ENCODE results near the gene VEZF1.

The VEZF1 gene, protein sequence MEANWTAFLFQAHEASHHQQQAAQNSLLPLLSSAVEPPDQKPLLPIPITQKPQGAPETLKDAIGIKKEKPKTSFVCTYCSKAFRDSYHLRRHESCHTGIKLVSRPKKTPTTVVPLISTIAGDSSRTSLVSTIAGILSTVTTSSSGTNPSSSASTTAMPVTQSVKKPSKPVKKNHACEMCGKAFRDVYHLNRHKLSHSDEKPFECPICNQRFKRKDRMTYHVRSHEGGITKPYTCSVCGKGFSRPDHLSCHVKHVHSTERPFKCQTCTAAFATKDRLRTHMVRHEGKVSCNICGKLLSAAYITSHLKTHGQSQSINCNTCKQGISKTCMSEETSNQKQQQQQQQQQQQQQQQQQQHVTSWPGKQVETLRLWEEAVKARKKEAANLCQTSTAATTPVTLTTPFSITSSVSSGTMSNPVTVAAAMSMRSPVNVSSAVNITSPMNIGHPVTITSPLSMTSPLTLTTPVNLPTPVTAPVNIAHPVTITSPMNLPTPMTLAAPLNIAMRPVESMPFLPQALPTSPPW

DNA sequence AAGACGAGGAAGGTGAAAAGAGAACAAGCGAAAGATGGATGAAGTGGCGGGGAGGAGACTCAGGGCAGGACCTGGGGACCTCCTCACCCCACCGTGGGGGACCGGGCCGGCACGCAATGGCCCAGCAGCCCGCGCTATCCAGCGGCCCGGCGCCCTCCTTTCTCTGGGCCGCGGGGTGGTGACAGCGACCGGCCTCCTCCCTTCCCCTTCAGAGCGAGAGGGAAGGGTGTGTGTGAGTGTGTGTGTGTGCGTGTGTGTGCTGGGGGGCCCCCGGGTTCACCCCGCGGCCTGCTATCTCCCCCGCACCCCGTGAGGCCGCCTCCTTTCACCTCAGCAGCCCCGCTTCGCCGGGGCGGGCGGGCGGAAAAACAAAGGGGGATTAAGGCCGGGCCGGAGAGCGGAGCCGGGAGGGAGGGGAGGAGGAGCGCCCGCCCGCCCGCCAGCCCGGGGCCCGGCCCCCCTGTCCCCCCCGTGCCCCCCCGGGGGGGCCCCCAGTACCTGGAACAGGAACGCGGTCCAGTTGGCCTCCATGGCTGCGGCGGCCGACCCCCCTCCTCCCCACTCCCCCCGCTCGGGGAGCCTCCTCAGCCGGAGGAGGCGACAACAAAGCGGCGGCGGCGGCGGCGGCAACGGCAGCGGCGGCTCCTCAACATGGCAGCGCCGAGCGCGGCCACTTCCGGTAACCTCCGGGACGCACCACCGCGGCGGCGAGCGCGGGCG, at the start of gene VEZF1:
Gene VEZF1 (minus strand): TSS at position 674 of the 720 bp plus-strand sequence. CDS start 143 bp downstream, at position 531.
- DNase-seq (ENCODE audit: low read depth) = no peak

DNA sequence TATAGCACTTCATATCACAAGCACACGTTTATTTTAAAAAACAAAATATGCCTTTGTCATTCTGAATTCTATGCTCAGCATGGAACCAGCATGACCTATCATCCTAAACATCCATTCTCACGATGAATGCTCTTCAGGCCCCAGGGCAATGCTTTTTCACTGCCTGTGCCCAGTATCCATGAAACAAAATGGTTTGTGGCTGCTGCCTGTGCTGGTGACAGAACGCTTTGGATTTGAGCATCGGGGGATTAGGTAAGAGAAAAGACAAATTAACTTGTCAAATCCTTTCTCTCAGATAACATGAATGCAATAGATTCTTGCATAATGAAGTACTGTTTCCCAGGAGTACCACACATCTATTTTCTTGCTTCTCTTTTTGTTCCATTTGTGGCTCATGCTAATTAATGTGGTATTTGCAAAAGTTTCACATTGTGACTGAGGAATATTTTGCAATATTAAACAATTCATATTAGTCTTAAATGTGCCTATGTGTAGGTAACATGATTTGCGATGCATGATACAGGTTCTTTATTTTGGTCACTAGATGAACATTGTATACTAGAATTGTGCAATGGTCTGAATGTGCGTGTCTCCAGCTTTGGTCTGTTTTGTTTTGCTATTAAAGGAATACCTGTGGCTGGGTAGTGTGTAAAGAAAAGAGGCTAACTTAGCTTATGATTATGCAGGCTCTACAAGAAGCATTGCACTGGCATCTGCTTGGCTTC, 44.8 kb upstream of the VEZF1 start:
- no peak for DNase-seq (ENCODE audit: low read depth)

DNA sequence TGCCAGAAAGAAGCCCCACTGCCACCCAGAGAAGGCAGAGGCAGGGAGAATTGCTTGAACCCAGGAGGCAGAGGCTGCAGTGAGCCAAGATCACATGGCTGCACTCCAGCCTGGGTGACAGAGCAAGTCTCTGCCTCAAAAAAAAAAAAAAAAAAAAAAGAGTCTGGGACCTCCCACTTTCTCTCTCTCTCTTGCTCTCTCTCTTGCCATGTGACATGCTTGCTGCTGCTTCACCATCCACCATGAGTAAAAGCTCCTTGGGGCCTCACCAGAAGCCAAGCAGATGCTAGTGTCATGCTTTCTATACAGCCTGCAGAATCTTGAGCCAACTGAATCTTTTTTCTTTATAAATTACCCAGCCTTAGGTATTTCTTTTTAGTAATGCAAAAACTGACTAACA, 40.5 kb upstream of the VEZF1 start:
- DNase-seq (ENCODE audit: low read depth) = no peak

DNA sequence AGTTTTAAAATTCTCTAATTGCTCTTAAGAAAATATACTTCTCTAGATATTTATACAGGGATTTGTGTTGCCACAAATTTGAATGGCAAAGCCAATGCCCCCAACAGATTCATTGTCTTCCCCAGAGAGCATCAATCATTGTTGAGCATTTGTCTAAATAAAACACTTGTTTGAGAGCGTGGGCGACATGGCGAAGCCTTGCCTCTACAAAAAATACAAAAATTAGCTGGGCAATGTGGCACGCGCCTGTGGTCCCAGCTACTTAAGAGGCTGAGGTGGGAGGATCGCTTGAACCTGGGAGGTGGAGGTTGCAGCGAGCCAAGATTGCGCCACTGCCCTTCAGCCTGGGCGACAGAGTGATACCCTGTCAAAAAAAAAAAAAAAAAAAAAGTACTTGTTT, 32.3 kb upstream of the VEZF1 start:
- no peak for DNase-seq (ENCODE audit: low read depth)

DNA sequence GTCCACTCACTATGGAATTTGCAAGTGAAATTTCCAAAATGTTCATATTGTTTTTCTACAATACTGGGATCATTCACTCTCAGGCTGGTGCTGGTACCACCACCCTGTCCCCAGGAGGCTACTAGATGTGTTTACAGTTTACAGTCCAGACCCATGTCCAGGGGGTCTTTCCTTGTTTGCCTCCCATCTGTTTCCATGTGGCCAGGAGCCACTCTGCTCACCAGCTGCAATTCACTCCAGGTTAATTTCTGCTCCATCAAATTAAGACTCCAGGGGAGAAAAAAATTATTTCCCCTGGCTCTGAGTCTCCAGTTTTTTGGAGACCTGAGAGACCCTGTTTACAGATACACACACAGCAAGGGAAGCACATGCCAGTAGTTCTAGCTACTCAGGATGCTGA, 31.5 kb upstream of the VEZF1 start:
- no peak for DNase-seq (ENCODE audit: low read depth)

DNA sequence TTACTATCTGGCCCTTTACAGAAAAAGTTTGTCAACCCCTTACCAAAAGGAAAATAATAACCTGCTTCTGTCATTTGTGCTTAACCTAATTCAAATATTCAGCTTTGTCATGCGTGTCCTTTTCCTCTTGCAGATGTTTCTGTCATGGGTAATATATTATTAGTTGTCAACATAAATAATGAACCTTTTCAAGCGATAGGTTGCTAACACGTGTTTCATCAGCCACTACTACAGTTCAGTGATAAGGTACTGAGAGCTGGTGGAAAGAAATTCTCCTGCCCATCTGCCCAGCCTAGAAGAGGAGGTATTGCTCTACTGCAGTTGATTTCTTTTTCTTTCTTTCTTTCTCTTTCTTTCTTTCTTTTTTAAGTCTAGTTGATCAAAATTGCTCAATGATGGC, 31.0 kb upstream of the VEZF1 start:
- no peak for DNase-seq (ENCODE audit: low read depth)

DNA sequence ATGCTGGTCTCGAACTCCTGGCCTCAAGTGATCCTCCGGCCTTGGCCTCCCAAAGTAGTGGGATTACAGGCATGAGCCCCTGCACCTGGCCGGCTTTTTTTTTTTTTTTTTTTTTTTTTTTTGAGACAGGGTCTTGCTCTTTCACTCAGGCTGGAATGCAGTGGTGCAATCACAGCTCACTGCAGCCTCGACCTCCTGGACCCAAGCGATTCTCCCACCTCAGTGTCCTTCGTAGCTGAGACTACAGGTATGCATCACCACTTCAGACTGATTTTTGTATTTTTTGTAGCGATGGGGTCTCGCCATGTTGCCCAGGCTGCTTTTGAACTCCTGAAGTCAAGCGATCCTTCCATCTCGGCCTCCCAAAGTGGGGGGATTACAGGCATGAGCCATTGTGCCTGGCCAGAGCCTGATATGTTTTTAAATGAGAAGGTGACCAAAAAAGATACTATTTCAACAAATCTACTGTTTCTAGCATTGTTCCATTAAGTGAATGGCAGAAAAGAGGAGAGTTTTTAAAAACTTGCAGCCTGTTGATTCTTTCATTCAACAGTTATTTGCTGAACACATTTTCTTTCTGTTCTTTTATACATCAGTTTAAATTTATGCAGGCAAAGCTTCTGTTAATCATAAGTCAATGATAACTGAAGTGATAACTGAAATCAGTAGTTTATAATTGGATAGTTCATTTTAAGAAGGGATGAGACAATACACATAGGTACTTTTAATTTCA, 22.2 kb upstream of the VEZF1 start:
- DNase-seq (ENCODE audit: low read depth) = no peak

DNA sequence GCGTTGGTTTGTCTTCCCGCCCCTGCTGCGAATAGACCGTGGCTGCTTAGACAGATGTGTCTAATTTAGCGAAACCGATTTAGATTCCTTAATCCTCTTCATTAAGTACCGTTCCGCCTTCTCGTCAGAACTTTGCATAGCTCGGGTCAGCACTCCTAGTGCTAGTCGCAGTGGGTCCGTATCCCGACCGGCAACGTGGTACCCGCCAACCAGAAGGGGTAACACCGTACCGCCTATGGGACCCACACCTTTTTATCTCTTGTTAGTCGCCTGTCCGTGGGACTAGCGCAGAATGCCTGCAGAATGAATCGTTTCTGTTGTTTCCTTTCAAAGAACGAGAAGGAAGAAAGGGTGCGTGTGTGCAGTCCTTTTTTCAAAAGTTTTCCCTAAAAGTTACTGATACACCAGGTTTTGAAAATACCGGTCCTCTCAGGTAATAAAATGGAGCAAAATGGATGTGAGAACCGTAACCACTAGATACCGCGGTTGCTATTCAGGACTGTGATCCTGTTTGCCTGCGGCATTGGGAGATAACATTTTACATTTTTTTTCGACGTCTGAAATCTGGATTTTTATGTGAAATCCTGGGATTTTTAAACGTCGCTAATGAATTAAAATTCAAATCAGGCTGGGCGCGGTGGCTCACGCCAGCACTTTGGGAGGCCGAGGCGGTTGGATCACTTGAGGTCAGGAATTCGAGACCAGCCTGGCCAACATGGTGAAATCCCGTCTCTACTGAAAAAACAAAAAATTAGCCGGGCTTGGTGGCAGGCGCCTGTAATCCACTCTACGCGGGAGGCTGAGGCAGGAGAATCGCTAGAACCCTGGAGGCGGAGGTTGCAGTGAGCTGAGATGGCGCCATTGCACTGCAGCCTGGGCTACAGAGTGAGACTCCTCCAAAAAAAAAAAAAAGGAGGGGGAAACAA, 20.0 kb upstream of the VEZF1 start:
- no peak for DNase-seq (ENCODE audit: low read depth)

DNA sequence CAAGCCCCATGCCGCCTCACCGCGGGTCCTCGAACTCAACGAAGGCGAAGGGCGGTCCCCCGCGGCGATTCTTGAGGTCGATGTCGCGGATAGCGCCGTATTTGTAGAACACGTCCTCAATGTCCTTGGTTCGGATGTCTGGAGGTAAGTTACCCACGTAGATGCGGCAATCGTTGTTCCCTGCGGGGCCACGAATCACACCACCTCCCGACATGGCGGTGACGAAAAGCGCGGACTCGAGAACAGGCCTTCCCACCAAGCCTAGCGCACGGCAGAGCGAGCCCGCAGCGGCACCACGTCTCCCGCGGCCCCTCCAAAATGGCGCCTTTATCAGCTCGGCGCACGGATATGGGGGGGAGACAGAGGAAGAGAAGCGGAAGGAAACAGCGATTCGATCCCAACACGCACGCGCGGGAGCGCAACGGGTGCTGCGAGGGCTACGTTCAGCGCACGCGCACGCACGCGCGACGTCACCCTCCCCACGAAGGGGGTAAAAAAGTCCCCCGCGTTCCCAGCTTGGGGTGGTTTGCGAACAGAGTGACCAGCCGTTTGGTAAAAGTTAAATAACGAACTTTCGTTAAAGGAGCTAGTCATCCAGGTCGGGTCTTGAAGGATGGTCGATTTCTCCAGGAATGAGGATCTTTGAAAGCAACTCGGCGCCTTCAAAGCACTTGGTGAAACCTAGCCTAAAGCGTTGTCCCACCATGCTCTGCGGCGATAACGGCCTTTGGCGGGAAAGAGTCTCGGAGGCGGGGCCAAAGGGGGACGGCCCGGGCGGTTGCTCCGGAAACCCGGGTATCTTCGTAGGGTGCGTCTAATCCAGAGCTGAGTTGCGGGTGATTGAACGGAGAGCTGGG, 19.1 kb upstream of the VEZF1 start, which contains the start of gene SRSF1:
Gene SRSF1 (minus strand): TSS at position 323 of the 857 bp plus-strand sequence. CDS start 109 bp downstream, at position 214.
- DNase-seq (ENCODE audit: low read depth) = peak; percentile 95

DNA sequence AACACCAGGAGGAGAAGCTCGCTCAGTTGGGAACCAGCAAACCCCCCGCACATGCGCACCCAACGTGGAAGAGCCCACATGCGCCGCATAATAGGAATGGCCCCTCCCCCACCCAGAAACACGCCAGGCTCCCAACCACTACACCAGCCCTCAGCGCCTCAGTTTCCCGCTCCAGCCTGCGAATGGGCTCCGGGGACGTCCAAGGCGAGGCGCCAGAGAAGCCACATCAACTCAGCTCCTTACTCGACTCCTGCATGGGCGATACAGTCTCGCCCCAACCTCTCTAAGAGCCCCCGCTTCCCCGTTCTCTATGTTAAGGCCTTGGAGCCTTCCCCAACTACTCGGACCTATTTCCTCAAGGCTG, 18.5 kb upstream of the VEZF1 start:
- peak; percentile 65 for DNase-seq (ENCODE audit: low read depth)

DNA sequence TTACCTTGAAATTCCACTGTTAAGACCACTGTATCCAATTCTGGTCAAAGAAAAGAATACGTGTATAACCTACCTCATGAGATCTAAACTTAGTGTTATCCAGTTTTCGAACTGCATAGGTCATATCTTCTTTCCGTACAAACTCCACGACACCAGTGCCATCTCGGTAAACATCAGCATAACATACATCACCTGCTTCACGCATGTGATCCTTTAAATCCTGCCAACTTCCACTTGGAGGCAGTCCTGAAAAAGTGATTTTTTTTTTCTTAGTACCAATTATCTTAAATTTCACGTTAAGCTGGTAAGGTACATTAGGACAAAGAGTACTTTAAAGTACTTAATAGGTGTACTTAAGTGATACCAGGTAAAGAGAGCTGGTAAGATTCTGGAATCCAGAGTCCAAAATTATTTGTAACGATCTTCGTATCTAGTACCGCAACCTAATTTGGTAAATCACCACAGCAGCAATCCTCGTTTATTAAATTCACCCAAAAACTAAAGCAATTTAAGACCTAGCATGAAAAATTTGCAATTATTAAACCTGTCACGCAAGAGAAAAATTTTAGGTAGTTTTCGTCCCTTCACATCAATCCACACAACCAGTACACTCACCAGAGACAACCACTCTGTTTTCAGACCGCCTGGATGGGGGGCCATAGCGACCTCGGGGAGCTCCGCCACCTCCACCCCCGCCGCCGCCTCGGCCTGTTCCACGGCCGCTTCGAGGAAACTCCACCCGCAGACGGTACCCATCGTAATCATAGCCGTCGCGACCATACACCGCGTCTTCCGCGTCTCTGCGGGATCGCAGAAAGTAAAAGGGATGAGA, 17.9 kb upstream of the VEZF1 start:
- no peak for DNase-seq (ENCODE audit: low read depth)

DNA sequence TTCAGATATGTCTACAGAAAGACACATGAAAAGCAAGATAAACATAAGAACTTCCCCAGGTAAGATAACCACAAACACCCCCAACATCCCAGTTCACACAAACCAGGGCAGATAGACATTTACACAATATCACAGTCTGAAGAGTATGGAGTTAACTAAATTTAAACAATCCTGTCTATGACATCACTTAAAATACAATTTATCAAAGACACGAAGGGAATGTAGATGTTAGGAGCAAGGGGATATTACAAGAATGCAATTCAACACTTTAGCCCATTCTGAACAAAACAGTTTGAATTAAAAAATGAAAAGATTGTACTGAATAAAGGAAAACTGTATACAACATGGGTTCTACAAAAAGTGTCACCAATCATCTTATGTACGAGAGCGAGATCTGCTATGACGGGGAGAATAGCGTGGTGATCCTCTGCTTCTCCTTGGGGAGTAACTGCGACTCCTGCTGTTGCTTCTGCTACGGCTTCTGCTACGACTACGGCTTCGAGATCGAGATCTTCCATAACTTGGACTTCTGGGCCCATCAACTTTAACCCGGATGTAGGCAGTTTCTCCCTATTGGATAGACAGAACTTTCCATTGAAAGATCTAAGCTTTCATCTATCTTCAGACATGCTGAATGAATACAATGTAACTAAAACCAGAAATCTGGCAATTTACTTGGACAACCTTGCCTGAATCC, 17.1 kb upstream of the VEZF1 start:
- no peak for DNase-seq (ENCODE audit: low read depth)

DNA sequence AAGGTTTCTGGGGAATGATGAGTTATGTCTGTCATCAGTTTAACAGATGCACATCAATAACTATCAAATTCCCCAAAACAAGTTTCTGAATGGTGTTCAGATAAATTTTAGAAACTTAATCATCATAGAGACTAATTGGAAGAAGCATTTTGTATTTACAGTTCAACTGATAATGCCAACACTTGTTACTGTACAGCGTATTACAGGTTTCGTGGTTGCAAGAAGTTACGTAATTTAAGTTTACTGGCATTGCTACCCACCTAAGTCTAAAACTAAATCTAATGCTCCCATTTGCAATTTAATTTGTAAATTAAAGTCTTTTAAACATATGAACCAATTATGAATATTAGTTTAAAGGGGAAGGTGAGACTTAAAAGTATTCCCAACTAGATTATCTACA, 16.0 kb upstream of the VEZF1 start:
- DNase-seq (ENCODE audit: low read depth) = no peak

DNA sequence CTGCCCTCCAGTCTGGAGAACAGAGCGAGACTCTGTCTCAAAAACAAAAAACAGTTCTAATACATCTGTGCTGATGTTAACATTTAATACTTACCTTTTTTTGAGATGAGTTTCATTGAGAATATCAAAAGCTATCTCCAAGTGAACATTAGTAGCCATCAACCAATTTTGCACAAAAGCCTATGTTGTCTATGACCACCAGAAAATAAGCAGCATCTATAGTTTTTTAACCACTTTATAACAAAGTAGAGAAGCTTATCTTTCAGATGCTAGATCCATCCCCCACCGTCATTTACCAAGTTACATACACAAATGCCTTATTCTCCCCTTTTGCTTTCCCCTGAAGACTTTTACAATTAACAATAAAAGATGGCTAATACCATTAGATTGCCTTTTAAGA, 14.9 kb upstream of the VEZF1 start:
- DNase-seq (ENCODE audit: low read depth) = no peak

DNA sequence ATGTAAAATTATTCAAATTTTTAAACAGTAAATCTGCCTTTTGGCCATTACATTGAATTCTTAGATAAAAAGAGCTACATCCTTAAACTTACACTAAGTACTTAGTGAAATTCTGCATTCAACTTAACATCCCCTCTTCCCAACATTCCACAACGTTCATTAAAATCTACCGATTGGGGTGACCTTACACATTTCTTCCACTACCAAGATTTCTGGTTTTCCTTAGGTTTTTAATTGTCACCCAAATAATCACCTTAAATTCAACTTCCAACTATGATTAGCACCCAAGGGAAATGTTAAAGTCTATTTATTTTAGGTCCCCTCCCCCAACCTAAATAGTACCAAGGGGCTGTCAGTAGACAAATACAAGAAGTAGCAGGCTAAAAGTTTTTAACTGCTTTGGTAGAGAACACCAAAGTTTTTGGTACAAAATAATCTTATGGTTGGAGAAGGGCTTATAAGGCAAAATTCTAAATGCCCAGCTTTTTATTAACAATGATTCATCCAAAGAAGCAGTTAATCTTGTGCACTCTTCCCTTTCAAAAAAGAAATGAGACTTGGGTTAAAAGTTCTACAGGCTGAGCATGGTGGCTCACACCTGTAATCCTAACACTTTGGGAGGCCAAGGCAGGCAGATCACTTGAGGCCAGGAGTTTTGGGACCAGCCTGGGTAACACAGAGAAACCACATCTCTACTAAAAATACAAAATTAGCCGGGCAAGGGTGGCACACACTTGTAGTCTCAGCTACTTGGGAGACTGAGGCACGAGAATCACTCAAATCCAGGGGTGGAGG, 14.3 kb upstream of the VEZF1 start:
- no peak for DNase-seq (ENCODE audit: low read depth)

DNA sequence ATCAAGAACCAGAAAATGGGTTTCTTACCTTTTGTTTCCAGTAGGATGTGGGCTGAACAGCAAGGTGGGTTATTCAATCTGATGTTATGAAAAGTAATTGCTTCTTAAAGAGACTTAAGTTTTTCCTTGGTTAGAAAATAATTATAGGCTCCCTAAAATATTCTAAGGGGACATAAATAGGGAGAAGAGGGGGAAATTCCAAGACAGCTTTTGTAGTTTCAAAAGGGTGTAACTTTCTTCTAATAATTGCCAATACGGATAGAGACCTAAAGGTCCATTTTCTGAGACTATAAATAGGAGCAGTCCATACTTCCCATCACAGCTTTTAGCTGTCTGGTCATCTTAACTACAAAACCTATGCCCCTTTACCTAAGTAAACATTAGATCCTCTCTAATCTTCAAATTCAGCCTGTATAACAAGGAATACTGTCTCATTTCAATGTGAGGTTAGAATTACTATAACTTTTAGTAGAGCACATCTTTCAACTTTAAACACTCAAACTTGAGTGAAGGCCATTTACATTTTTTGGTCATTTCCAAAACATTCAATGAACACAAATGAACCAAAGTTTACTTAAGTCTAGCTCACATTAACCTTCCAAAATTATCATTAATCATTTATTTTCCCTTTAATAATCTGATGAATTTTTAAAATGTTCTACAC, 13.5 kb upstream of the VEZF1 start:
- DNase-seq (ENCODE audit: low read depth) = no peak

DNA sequence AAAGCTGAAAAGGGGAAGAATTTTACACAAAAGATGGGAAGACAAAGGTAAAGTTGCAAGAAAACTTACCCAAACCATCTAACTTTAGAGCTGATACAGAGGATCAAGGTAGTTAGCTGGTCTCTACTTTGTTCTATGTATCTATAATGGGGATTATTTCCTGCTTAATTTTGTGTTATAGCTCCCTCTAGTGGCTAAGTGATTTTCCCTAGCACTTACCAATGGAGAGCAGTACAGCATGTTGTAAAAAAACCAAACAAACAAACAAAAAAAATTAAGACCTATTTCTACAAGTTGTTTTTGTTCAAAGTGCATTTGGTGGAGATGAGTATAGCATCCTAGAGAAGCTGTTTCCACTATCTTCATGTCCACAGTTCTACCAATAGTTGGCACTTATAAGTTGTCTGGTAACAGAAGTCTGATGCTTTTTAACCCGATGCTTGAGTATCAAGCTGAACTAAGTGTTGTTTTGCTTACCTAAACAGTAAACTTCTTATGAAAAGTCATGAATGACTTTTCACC, 11.5 kb upstream of the VEZF1 start:
- DNase-seq (ENCODE audit: low read depth) = no peak
